HTERT RPE-1 (cell line): ENCODE data around the gene CAMK2D.

Experiments used
- in situ Hi-C: fragments of 300-500 bp; cut with MboI; formaldehyde crosslinking; loops from 4 replicates; pipeline ENCODE4 v1.14.3; 2020; ENCODE audit warnings: low sequenced_read_pairs

CAMK2D gene

GRCh38 chr4:113450295-113451080 is 311.1 kb downstream of the CAMK2D start:
- in situ Hi-C loops = no loop called here

DNA sequence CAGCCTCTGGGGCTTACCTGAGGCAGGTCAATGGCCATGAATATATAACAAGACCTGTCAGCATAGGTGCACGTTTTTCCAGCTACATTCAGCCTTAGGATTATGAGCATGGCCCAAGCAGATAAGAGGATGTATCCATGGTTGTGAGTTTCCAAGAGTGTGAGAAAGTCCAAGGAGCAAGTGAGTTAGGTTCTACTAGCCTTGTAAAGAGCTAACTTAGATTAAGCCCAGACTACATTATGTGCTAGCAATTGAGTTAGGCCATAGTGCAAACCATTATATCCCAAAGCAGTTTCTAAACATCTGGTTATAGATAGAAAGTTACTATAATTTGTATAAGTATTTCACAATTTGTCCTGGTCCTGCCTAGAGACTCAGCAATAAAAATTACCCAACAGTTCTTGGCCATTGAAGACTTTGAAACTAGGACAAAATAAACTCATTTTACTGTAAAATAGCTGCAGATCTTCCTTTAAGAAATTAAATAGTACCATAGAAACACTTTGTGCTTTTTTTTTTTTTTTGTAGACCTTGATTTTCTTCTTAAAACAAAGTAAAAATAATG is 312.0 kb downstream of the CAMK2D start:
- in situ Hi-C loops = no loop called here

DNA sequence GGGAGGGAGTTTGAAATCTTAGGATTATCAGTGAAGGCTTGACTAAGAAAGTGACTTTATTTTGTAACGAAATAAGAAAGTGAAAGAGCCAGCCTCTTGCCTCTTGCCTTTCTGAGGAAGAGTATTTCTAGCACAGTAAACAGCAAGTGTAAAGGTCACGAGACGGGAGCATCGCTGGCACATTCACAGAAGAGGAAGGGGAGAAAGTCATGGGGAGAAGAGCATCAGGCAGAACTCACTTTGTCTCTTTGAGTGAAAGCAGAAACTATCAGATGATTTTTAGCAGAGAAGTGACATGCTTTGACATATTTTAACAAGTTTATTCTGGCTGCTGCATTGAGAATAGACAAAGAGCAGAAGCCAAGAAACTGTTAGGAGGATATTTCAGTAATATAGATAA is 313.8 kb downstream of the CAMK2D start:
- in situ Hi-C loops = no loop called here

DNA sequence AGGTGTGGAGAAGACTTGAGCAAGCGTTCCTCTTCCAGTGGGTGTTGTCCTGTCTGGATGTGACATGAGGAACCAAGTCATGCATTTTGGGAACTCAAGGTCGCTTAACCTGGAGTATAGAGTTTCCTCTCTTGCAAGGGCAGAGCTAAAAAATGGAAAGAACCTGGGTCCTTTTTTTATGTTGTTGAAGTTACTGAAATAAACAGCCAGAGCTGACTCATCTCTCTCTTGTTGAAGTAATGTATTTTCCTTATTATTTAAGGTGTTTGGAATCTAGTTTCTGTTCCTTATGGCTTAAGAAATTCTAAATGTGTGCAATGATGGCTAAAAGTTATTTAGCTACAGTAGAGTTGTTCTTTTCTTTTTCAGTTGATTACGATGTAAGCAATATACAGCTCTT is 314.5 kb downstream of the CAMK2D start:
- in situ Hi-C loops = no loop called here

DNA sequence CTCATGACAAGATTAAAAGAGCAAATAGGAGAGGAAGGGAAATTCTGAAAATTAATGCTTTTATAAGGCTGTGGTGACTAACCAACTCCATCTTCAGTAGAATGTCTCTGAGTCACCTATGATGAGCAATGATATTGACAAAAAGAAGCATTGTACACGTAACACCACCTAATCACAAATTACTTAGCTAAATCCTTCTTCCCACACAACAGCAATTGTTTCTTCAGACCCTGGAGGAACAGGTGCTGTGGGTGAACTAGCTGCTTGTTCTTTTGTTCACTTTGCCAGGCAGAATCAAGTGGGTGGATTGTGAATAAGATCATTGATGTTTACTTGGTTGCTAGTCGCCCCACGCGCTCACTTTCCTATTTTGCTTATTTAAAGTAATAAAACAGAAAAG is 315.5 kb downstream of the CAMK2D start:
- in situ Hi-C loops = no loop called here

- in situ Hi-C loops = no loop called here
Observed at GRCh38 chr4:113445286-113445685, 316.3 kb downstream of the CAMK2D start.

DNA sequence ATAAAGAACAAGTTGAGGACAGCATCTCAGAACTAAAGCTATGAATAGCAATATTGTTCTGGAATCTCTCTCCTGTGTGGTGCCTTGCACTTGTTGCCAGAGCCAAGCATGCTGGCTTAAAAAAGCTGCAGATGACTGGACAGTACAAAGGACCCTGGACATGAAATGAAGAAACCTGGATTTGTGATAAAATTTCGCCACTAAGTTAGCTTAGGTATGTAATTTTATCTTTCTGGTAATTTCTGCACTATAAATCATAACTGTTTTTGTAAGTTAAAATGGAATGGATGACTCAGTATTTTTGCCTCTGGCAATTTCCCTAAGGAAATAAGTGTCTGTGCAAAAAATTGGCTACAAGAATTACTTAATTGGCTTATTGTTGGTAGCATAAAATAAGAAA is 317.2 kb downstream of the CAMK2D start:
- in situ Hi-C loops = no loop called here

GRCh38 chr4:113442826-113443225 is 318.7 kb downstream of the CAMK2D start:
- in situ Hi-C loops = no loop called here

DNA sequence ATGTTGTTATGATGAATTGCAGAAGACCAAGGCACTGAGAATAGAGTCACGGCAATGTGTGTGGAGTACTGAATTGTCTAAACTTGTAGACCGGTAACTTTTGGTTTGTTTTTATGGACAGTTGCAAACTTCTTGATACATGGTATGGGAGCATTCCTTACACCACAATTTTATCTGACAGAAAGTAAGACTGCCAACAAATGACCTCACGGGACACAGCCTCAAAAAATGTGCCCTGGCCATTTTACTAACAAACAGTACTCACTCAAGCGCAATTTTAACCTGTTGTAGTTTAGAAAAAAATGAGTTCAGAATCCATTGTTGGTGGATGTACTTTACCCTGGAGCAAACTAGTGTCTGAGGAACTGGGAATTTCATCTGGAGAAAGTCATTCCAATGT is 321.2 kb downstream of the CAMK2D start:
- in situ Hi-C loops = no loop called here

GRCh38 chr4:113438596-113438995 is 322.9 kb downstream of the CAMK2D start:
- in situ Hi-C loops = no loop called here

- in situ Hi-C loops = no loop called here
Observed at GRCh38 chr4:113437129-113437528, 324.4 kb downstream of the CAMK2D start.

GRCh38 chr4:113436360-113436759 is 325.2 kb downstream of the CAMK2D start:
- in situ Hi-C loops = no loop called here

DNA sequence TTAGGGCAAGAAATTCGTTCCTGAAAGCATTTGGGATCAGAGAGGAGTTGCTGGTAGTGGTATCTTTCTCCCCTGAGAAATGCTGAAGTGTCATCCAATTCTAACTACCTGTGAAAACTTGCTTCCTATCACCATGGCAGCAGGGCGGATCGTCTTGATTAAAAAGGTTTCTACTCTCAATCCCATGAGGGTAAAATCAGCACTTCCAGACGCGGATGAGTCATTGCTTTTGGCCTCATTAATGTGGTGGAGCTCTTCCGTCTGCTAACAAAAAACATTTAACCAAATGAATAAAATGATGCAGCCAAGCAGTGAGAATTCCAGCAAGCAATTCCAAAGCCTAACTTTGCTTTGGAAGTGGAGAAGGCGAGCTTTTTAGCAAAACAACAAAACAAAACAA is 325.6 kb downstream of the CAMK2D start:
- in situ Hi-C loops = no loop called here

DNA sequence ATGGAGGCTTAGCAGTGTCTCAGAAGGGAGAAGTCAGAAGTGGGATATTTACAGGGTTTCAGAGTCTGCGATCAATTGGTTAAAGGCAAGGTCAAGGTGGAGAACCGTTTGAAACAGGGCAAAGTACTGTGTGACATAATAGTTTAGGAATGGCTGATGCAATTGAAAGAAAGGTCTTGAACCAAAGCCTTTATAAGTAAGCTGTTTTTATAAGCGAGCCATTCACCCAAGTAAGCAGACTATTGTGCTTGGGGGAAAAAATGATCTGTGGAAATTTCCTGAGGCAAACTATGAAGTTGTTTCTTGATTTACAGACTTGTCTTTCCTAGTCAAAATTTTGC is 327.3 kb downstream of the CAMK2D start:
- in situ Hi-C loops = no loop called here

- in situ Hi-C loops = no loop called here
Observed at GRCh38 chr4:113433536-113434246, 327.8 kb downstream of the CAMK2D start.

DNA sequence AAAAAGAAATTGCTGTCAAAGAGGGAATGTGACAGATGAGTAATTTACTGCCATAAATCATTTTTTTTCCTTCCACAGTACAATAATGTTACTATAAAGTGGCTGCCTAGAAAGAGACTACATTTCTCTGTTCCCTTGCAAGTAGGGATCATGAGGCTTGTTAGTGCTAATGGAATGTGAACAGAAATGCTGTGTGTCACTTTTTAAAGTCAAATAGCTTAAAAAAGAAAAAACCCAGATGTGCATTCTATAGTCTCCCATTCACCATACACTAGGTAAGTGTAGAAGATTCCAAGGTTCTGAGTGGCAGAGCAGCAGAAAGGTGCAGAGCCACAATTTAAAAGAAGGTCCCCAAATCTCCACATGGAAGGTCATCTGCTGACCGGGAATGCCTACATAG is 328.4 kb downstream of the CAMK2D start:
- in situ Hi-C loops = no loop called here

DNA sequence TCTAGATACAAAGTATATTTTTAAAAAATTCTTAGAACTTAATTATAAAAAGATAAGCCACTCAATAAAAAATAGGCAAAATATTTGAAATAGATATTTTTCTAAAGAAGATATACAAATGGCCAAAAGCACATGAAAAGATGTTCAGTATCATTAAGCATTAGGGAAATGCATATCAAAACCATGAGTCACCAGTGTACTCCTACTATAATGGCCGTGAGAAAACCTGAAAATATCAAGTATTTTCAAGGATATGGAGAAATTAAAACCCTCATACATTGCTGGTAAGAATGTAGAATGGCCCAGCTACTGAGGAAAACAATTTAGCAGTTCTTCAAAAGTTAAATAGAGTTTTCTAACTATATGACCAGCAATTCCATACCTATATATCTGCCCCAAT is 337.9 kb downstream of the CAMK2D start:
- in situ Hi-C loops = no loop called here

DNA sequence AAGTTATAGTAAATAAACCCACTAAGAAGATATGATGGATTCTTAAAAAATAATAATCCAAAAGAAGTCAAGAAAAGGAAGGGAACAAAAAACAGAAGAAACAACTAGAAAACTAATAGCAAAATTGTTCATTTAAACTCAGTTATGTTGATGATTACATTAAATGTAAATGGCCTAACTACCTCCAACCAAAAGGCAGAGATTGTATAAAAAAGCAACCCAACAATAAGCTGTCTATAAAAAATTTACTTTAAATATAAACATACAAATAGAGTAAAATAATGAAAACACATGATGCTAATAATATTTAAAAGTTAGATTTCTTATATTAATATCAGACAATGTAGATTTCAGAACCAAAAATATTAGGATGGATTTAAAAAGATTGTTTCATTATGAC is 340.6 kb downstream of the CAMK2D start:
- in situ Hi-C loops = no loop called here

GRCh38 chr4:113419631-113420030 is 341.9 kb downstream of the CAMK2D start:
- in situ Hi-C loops = no loop called here

GRCh38 chr4:113411496-113411938 is 350.0 kb downstream of the CAMK2D start:
- in situ Hi-C loops = no loop called here

DNA sequence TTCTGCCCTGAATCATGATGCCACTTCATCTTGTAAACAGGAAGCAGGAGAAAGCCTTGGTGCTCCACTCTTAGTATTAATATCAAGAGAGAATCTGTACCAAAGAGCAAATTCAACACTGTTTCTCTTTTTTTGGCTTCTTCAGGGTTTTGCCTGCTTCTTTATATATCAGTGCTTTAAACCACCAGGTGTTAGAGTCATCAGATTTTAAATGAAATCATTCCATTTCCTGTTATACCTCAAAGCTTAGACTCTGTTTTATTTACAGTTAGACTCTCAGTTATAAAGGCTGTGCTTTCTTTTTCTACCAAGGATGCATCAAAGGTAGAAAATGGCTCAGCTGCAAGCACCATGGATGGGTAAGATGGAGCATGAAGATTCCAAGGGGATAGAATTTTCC is 350.9 kb downstream of the CAMK2D start:
- in situ Hi-C loops = no loop called here

- in situ Hi-C loops = no loop called here
Observed at GRCh38 chr4:113409181-113409580, 352.4 kb downstream of the CAMK2D start.
